ENCODE results near the gene OLFM1.

Gene OLFM1

GRCh38 chr9:135090547-135090946 is 3.1 kb downstream of the OLFM1 start:
- no peak for DNase-seq

DNA sequence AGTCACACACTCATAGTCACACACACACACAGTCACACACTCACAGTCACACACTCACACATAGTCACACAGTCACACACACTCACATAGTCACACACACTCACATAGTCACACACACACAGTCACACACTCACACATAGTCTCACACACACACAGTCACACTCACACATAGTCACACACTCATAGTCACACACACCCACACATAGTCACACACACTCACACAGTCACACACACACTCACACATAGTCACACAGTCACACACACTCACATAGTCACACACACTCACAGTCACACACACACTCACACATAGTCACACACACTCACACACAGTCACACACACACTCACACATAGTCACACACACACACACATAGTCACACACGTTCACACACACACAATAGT is 4.1 kb downstream of the OLFM1 start:
- no peak for DNase-seq

- no peak for DNase-seq
These were observed 5.6 kb downstream of the OLFM1 start for GRCh38 chr9:135093111-135093510.

DNA sequence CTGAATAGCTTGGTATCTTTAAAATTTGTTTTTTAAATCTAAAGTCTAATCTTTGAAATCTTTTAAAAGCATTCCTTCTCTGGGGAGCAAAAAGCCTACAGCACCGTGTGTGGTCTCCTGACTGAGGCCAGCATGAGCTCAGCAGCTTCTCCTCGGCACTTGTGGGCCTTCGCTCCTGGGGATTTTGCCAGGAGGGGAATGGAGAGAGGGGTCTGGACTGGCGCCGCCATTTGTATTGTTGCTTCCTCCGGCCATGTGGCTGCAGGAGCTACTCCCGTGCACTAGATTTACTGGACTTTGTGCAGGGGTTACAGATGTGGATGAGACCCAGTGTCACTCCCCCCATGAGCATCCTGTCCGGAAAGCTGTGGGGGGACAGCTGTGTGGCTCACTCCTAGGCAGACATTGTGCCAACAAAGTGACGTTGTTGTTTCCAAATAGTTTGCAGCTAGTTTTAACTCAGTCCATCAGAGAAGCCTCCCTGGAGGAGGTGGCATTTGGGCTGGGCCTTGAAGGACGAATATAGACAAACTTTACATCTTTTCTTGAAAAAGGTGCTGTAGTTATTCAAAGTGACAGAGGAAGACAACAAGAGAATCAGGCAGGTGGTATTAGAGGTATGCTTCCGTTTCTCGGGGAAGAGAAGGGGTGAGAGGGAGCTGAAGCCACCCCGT is 6.6 kb downstream of the OLFM1 start:
- DNase-seq: no peak

DNA sequence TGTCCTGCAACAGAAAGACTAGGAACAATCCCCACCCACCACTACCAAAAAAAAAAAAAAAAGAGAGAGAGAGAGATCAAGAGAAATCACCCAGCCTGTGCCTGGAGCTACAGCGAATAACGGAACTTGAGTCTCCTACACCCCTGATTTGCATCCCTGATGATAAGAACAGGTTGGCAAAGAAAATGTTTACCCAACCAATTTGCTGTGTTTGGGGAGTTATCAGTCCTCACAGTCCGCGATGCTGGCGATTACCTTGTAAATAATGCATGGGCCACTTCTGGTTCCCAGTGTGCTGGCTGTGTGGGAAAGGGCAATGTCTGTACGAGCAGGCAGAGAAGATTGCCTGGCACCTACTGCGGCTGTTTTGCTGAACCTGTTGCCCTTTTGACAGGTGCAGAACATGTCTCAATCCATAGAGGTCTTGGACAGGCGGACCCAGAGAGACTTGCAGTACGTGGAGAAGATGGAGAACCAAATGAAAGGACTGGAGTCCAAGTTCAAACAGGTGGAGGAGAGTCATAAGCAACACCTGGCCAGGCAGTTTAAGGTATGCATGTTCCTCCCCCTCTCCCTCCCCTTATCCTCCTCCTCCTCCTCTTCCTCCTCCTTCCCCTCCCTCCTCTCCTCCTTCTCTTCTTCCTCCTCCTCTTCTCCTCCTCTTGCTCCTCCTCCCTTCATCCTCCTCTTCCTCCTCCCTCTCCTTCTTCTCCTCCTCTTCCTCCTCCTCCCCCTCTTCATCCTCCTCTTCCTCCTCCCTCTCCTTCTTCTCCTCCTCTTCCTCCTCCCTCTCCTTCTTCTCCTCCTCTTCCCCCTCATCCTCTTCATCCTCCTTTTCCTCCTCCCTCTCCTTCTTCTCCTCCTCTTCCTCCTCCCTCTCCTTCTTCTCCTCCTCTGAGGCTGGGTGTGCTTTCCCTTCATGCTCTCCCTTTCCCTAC is 8.3 kb downstream of the OLFM1 start:
- no peak for DNase-seq

GRCh38 chr9:135096408-135096895 is 9.0 kb downstream of the OLFM1 start:
- DNase-seq: no peak

GRCh38 chr9:135098400-135099105 is 11.1 kb downstream of the OLFM1 start:
- DNase-seq: no peak

GRCh38 chr9:135099574-135099973 is 12.1 kb downstream of the OLFM1 start:
- no peak for DNase-seq

GRCh38 chr9:135100241-135100681 is 12.8 kb downstream of the OLFM1 start:
- DNase-seq: no peak

DNA sequence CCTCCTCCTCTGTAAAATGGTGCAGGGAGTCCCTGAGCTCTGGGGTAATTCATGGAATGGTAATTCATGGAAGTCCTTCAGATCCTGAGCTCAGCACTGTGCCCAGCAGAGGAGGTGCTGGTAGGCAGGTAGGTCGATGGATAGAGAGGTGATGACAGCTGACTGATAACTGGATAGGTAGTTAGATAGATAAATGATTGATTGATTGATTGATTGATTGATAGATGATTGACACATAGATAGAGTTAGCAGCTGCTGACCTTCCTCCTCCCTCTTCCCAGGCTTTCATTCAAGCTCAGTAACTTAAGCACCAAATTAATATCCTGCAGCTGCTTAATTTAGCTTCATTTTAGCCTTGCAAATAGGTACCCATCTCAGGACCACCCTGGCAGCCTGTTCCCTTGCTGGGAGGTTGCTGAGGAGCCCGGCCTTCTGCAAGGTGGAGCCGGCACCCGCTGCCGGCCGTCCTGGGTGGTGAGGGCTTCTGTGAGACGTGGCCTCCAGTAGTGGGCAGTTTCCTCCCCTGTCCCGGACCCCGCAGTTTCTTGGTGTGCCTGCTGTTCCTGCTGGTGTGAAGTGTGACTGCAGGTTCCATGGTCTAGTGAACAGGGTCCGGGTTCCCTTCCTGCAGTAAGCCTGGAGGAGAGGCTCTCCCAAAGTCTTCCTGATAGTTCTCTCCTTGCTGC is 13.4 kb downstream of the OLFM1 start:
- DNase-seq: no peak

GRCh38 chr9:135101486-135101885 is 14.0 kb downstream of the OLFM1 start:
- no peak for DNase-seq

DNA sequence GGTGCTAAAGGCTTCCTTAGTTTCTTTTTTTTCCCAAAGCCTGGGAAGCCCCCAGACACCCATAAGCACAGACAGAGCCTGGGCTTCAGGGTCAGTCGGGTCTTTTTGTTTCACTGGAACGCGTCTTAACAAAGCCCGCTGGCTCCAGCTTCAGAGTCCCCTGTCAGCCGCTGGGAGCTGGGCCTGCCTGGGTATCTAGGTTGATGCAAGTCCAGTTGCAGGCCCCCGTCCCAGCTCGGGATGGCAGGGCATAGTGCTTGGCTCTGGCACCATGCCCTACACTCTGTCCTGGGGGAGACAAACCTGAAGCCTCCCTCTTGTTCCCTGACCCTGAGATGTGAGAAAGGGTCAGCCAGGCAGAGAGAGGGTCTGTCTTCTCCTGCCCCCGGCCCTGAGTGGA is 14.5 kb downstream of the OLFM1 start:
- DNase-seq: no peak

DNA sequence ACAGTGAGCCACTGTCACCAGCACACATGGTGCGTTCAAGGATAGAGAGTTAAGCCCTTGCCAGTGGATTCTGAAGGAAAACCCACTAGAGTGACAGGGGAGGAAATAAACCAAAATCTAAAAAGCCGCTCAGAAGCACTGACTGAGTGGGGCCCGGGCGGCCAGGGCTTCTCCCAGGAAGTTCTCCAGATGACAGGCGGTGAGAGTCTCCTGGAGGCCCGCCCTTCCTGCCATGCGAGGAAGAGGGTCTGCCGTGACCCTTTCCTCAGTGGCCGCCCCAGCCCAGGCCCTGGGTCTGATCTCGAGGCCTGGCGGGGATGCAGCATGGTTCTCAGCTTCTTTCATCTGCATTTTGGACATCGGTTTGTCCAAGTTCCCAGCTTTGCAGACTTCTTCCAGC is 14.9 kb downstream of the OLFM1 start:
- DNase-seq: no peak

- DNase-seq: no peak
These were observed 15.6 kb downstream of the OLFM1 start for GRCh38 chr9:135103001-135103446.

GRCh38 chr9:135103931-135104639 is 16.6 kb downstream of the OLFM1 start:
- no peak for DNase-seq

DNA sequence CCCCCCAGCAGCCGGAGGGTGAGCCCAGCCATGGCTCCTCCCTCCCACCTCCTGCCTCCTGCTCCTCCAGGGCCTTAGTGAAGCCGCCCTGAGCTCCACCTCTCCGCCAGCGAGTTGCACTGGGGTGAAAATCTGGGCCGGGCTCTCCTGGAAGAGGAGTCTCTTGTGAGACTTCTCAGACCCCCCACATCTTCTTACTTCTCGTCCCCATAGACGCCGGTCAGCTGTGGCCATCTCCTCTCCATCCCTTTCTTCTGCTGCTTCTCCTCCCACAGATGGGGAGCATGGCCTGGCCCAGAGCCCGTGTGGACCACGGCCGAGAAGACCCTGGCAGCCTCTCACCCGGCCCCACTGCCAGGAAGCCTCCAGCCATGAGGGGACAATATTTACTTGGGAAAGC is 17.3 kb downstream of the OLFM1 start:
- DNase-seq: no peak

DNA sequence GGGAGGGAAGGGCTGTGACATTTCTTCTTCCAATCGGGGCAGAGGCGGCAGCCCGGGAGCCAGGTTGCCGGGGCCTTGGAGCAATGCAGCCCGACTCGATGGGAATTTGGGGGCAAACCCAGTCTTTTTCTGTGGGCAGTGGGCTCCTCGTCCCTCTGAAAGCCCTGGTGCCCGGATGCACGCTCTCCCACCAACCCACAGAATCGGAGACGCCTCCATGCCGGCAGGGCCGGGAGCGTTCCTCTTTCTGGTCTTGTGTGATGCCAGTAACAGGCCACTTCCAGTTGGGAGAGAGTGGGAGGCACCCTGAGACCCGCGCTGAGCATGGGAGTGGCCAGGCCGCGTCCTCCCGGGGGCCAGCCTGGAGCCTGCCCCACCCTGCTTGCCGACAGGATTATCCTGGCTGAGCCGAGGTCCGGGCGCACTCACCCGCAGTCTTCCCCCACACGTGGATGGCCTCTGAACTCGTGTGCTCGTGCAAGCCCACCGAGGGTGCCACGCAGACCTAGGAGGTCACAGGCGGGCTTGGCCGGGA is 17.8 kb downstream of the OLFM1 start:
- DNase-seq: no peak

DNA sequence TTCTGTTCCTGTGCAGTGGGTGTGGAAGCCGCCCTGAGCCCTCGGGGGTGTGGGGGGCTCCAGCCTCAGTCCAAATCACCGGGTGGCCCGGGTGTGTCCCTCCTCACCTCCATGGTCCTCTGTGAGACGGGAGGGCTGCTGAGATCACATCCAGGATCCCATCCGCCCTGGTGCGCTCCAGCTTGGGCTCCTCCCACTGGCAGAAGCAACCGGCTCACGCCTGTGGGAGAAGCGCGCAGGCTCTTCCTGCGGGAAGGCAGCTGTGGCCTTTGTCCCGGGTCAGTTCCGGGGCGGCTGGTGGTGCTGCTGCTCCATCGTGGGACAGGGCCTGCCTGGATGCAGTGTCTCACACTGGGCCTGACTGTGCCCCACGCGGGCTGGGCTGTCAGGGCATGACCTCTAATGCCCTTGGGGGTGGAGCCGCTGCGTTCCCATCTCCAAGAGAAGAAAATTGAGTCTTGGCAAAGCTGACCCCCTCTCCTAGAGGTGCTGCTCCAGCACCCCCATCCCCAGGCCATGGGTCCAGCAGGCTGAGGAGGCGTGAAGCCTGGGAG is 18.5 kb downstream of the OLFM1 start:
- no peak for DNase-seq

GRCh38 chr9:135106551-135107270 is 19.2 kb downstream of the OLFM1 start:
- DNase-seq: no peak

DNA sequence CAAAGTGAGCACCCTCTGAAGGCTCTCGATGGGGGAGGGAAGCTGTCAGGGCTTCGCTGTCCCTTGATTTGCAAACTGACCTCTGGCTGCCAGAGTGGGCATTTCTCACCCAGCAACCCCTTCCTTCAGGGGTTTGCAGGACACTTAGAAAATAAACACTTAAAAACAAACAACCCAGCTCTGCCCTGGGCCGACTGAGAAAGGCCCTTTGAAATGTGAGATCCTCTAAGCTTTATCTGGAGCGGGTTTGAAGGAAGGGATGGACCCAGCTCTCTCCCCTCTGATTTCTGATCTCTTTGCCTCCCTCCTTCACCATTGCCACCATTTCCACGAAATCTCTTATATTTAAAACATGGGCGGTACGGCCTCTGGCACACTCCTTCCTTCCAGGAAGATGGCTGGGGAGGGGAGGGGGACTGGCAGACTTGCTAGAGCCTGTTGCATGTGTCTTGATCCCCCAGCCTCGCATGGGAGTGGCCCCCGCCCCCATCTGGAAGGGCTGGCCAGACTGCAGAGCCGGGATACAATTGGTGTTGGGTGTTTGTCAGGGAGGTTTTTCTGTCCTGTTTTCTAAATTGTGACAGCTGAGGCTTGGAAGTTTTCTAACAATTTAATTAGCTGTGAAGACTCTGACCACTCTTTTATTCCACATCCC is 20.2 kb downstream of the OLFM1 start:
- DNase-seq: no peak

Data from activated CD8-positive, alpha-beta memory T cell treated with anti-CD3 and anti-CD28 coated beads for 24 hours (primary cell).